DOHH2 (cell line): ENCODE results near the gene RASA3.

Experiments used
- CTCF ChIP-seq: fragments of 200-600 bp; sonication (generic); IDR thresholded peaks from one replicate; pipeline ENCODE4 v1.5.1; 2014; ENCODE audit warnings: antibody characterized with exemption, mild to moderate bottlenecking, low read depth, low read length; ENCODE audit not compliant: poor library complexity, severe bottlenecking
- EZH2phosphoT487 ChIP-seq: fragments of 200-600 bp; sonication (generic); IDR thresholded peaks from 2 replicates; pipeline ENCODE4 v1.6.1; 2017; ENCODE audit warnings: borderline replicate concordance, mild to moderate bottlenecking, antibody characterized with exemption, low read length, moderate library complexity, mixed read lengths

GRCh38 chr13:114102131-114102520 lies 30.3 kb downstream of the RASA3 start:
- no peak for TF ChIP-seq CTCF
- TF ChIP-seq EZH2phosphoT487: no peak
